SIG-M5 treated with dmso at 0.1 percent for 504 hours (cell line): ENCODE results near the gene BRI3BP.
"Not testable (repeated sequence)": the region's sequence is repeated elsewhere in the genome, so short reads cannot be mapped to it uniquely, and the experiment has no call there.

Experiments
- DNase-seq: peaks from one replicate; lab custom pipeline; 2025; ENCODE audit not compliant: unreplicated experiment; lab: John Stamatoyannopoulos, UW

The BRI3BP gene

DNA sequence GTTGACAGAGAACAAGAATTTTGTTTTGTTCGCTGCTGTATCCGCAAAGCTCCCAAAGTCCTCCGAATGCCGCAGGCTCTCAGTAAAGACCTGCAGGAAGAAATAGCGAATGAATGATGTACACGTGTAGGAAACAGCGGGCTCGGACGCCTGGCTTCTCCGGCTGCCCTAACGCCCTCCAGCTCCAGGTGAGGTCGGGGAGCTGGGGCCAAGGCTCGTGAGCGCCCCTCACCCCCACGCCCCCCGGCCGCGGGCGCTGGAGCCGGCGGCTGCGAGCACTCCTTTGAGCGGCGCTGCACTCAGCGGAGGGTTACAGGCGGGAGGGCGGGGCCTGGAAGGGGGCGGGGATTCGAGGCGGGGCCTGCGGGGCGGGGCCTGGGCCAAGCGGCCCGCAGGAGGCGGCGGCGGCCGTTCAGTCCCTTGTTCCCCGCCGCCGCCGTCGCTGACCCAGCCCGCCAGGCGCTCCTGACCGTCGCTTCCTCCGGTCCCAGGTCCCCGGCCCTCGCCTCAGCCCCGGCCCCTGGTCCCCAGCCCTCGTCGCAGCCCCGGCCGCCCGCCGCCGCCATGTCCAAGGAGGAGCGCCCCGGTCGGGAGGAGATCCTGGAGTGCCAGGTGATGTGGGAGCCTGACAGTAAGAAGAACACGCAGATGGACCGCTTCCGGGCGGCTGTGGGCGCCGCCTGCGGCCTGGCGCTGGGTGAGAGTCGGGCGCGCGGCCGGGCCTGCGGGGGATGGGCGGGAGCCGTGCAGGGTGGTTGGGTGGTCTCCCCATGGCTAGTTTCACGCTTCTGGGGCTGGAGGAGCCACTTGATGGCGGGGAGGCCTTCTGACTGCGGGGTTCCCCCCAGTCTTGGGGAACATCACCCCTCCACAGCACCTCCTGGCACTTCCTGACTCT lies 71.8 kb downstream of the BRI3BP start, which contains the start of gene AACS:
Gene AACS (plus strand): TSS at position 415 of the 898 bp plus-strand sequence. CDS start 150 bp downstream, at position 565.
- peak; percentile 57 for DNase-seq

DNA sequence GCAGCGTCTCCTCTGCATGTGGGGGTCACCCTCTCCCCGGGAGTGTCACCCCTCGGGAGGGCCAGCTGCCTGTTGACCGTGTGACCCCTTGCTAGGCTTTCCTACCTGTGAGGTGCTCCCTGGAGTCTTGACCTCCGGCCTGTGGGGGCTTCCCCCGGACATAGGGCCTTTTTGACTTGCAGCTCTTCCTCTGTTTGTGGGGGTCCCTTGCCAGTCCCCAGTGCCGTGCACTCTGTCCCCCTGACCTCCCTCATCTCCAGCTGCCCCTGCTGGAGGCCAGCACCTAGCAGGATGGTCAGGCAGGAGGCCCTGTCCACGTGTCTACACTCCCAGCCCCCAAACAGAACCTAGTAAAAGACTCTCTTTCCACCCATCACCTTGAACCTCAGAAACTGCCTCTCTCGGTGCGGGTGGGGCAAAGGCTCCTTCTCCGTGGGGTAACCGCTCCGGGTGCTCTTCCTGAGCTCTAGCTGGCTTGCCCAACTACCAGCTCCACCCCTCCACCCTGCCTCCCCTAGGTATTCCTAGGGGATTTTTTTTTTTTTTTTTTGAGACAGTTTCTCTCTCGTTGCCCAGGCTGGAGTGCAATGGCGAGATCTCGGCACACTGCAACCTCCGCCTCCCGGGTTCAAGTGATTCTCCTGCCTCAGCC lies 72.6 kb downstream of the BRI3BP start:
- no peak for DNase-seq

DNA sequence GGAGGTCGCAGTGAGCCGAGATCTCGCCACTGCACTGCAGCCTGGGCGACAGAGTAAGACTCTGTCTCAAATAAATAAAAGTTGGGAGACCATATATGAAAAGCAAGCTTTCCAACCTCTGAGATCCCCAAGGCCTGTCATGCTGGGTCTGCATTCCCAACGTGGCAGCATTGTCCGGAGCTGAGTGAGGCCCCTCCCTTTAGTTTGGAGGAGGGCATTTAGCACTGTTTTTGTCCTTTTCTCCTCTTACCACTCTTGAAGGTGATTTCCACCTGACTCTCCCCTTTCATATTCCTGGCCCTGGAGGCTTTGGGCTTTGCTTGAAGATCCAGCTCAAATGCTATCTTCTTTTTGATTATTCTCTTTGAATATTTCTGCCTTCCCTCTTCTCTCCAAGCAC lies 74.9 kb downstream of the BRI3BP start:
- DNase-seq: no peak

- no peak for DNase-seq
Observed at GRCh38 chr12:125069616-125070015, 76.2 kb downstream of the BRI3BP start.

DNA sequence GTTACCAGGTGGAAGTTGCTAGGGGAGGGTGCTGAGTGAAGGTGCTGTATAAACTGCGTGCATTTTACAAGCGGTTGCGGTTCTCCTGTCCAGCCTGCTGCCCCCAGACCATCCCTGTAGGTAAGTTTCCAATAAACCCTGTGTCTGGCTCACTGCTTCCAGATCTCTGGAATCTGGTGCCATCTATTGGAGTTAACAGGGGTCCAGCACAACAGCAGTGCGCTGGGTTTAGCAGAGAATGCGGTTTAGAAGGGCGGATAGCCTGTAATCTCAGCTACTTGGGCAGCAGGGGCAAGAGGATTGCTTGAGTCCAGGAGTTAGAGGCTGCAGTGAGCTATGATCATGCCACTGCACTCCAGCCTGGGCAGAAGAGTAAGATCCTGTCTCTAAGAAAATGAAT lies 76.7 kb downstream of the BRI3BP start:
- DNase-seq: no peak

DNA sequence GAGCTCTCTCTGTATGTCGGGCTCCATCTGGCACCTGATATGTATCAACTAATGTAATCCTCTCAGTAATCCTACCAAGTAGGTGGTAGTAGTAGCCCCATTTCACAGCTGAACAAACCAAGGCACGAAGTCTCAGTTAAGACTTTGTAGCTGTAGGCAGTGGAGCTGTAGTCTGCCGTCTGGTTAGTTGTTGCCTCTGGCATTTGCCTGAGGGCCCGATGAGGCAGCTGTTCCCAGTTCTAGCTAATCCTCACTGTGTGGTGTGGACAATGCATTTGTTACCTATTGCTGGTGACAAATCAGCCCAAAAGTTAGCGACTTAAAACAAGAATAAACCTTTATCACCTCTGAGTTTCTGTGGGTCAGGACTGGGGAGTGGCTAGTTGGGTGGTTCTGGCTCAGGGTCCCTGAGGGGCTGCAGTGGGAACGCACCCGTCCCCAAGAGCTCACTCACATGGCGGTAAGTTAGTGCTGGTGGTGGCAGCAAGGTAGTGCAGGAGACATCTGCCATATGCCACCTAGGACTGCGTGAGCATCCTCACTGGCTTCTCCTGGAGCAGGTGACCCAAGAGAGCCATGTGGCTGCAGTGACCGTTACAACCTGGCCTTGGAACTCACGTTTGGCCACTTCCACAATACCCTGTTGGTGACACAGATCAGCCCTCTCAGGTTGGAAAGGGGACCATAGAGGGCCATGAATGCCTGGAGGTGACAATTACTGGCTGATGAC lies 77.4 kb downstream of the BRI3BP start:
- DNase-seq: no peak

GRCh38 chr12:125071456-125071855 lies 78.0 kb downstream of the BRI3BP start:
- DNase-seq: no peak

DNA sequence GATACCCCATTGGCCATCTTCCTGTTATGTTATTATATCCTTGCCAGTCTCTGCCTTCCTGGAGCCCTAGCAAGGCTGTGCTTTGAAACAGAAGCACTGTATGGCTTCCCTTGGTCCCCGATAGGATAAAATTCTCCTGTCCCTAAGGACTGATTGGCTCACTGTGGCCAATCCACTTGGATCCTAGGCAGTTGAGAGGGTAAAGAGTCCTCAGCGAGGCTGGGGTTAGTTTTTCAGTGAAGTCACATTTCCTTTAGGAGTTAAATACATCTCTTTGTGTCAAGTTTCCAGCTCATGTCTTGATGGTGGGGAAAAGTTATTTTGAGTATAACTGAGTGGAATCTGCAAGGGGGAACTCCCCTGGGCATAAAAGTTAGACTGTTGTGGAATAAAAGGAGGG lies 79.1 kb downstream of the BRI3BP start:
- no peak for DNase-seq

DNA sequence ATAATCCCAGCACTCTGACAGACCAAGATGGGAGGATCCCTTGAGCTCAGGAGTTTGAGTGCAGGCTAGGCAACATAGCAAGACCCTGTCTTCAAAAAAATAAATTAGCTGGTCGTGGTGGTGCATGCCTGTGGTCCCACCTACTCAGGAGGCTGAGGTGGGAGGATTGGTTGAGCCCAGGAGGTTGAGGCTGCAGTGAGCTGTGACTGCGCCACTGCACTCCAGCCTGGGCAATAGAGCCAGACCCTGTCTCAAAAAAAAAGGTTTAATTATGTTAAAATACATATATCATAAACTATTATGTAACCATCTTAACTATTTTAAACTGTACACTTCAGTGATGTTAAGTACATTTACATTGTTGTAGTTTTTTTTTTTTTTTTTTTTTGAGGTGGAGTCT lies 80.8 kb downstream of the BRI3BP start:
- not testable (repeated sequence) for DNase-seq

DNA sequence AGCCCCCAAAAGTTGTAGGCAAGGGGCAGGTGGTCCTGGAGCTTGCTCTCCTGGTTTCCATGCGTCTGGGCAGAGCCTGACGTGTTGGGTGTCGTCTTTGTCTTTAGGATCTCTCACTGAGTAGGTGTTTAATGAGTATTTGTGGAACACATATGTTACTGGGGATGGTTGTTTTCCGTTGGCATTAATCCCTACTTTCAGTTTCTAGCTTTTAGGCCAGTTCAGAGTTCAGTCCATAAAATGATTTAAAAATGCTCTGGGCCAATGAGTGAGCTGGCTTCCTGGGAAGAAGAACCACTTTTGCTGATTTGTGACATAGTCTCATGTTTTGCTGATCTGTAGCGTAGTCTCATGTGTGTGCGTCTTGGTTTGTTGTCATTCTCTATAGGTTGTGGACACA lies 82.7 kb downstream of the BRI3BP start:
- DNase-seq: no peak

DNA sequence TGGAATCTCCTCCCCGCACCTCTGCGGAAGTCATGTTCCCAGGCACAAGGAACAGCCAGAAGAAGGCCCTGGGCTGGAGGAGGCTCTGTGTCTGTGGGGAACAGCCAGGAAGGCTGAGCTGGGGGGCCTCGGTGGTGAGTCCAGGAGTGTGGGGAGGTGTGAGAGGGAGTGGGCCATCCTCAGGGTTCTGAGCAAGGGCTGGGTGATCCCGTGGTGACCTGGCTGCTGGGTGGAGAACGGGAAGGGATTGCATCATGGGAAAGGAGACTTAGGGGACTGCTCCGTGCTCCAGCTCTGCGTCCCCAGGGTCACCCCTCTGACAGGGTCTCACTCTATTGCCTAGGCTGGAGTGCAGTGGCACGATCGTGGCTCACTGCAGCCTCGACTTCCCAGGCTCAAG lies 85.6 kb downstream of the BRI3BP start:
- DNase-seq: no peak

DNA sequence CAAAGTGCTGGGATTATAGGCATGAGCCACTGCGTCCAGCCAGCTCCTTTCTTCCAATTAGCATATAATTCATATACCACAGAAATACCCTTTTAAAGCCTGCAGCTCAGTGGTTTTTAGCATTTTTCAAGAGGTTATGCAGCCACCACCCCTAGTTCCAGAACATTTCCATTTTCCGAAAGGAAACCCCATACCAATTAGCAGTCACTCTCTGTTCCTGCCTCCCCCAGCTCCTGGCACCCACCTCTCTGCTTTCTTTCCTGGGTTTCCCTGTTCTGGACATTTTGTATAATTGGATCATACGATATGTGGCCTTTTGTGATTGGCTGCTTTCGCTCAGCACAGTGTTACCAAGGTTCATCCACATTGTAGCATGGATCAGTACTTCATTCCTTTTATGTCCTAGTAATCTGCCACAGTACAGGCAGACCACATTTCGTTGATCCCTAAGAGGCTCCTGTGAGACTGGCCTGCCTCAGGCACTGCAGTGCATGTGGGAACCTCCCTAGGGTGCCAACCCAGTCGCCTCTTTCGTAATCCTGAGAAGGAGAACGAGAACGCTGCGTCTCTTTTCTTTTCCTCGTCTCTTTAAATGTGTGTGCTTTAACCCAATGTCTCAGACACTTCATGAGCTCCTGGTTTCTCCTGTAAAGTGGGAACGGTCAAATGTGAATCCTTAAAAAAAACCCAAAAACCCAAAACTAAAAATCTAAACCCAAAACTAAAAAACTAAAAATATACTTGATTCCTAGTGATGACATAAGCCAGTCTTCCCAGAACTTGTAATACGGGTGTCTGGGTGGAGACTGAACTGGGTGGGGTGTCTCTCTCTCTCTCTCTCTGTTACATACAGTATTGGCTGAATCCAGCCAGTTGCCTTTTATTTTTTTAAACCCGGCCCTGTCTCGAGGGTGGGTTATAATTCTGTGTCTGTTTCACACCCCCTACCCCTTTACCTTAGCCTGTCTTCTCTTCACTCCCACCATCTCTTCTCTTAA lies 86.5 kb downstream of the BRI3BP start:
- peak; percentile 73 for DNase-seq
